ENCODE data around the gene NKX1-1. TPM values are rescaled to one million over a fixed set of nuclear protein-coding genes. Genes with fewer than 3 reads are reported as not detected.

The NKX1-1 gene
- total RNA-seq, 6 donors from 2014 or later: not detected

GRCh38 chr4:1371176-1372165 is 34.8 kb downstream of the NKX1-1 start:
- DNase-seq: no peak
- H3K27me3 ChIP-seq: no peaks in the 10 kb centered on the region
- no peak overlapping the region for H3K4me3 ChIP-seq
- WGBS, 2 donors: 94 to 95% methylated on average over 28 of the region's 28 CpGs
- no peaks in the 10 kb centered on the region for H3K4me1 ChIP-seq
- H3K36me3 ChIP-seq: peaks cover 10 to 74% (median 35%) of the 10 kb centered on the region in 4 donors
- H3K9me3 ChIP-seq: no peaks in the 10 kb centered on the region
- TF ChIP-seq POLR2A (IDR thresholded peaks at IDR 0.05): no peak
- TF ChIP-seq EP300 (IDR thresholded peaks at IDR 0.05): no peak
- no peak for TF ChIP-seq CTCF (IDR thresholded peaks at IDR 0.05)
- TF ChIP-seq POLR2AphosphoS5 (IDR thresholded peaks at IDR 0.05): no peak
- ATAC-seq (ENCODE audit: low FRiP score in 2 of 2): no peak
- H3K27ac ChIP-seq: no peak overlapping the region

GRCh38 chr4:1370321-1371124 is 35.7 kb downstream of the NKX1-1 start:
- peaks cover 4 to 69% (median 28%) of the 10 kb centered on the region in 4 donors for H3K36me3 ChIP-seq
- 93 to 95% methylated on average over 8 to 29 of the region's 29 CpGs for WGBS, 2 donors
- no peaks in the 10 kb centered on the region for H3K4me1 ChIP-seq
- H3K27me3 ChIP-seq: no peaks in the 10 kb centered on the region
- no peak for TF ChIP-seq EP300 (IDR thresholded peaks at IDR 0.05)
- no peaks in the 10 kb centered on the region for H3K9me3 ChIP-seq
- peak in 1 of 2 donors; percentile 72 for DNase-seq
- no peak overlapping the region for H3K4me3 ChIP-seq
- no peak overlapping the region for H3K27ac ChIP-seq
- ATAC-seq (ENCODE audit: low FRiP score in 2 of 2): no peak

GRCh38 chr4:1369479-1370079 is 36.7 kb downstream of the NKX1-1 start:
- Histone ChIP-seq H3K4me1 (peaks cover 0 to 8% (median 6%) of the 10 kb centered on the region in 4 donors), H3K36me3 (peaks cover 4 to 66% (median 19%) of the 10 kb centered on the region in 4 donors), H3K27ac (no peak overlapping the region), H3K4me3 (no peak overlapping the region), H3K27me3 (no peaks in the 10 kb centered on the region), H3K9me3 (no peaks in the 10 kb centered on the region)
- TF ChIP-seq EP300 (IDR thresholded peaks at IDR 0.05) (no peak), POLR2AphosphoS5 (IDR thresholded peaks at IDR 0.05) (no peak), CTCF (IDR thresholded peaks at IDR 0.05) (no peak), POLR2A (IDR thresholded peaks at IDR 0.05) (no peak)
- 93 to 94% methylated on average over 22 of the region's 22 CpGs for WGBS, 2 donors
- peak in 1 of 2 donors; percentile 69 for DNase-seq
- ATAC-seq (ENCODE audit: low FRiP score in 2 of 2): no peak

GRCh38 chr4:1369091-1369450 is 37.2 kb downstream of the NKX1-1 start:
- peaks cover 0 to 9% (median 8%) of the 10 kb centered on the region in 4 donors for H3K4me1 ChIP-seq
- no peak overlapping the region for H3K4me3 ChIP-seq
- ATAC-seq (ENCODE audit: low FRiP score in 2 of 2) (no peak), DNase-seq (peak in 1 of 2 donors; percentile 78)
- H3K9me3 ChIP-seq: no peaks in the 10 kb centered on the region
- H3K27ac ChIP-seq: no peak overlapping the region
- H3K27me3 ChIP-seq: no peaks in the 10 kb centered on the region
- no peak for TF ChIP-seq EP300 (IDR thresholded peaks at IDR 0.05)
- no peak for TF ChIP-seq POLR2AphosphoS5 (IDR thresholded peaks at IDR 0.05)
- TF ChIP-seq POLR2A (IDR thresholded peaks at IDR 0.05): no peak
- no peak for TF ChIP-seq CTCF (IDR thresholded peaks at IDR 0.05)
- peaks cover 4 to 61% (median 17%) of the 10 kb centered on the region in 4 donors for H3K36me3 ChIP-seq
- WGBS, 2 donors: 91 to 93% methylated on average over 7 to 18 of the region's 18 CpGs
